Breast epithelium (tissue), 4 donors: ENCODE data around the gene PDLIM1. TPM values are rescaled to one million over a fixed set of nuclear protein-coding genes. Genes with fewer than 3 reads are reported as not detected.
"Not testable (repeated sequence)": the region's sequence is repeated elsewhere in the genome, so short reads cannot be mapped to it uniquely, and the experiment has no call there.

ENCODE experiments used
- DNase-seq, 2 donors: peaks; one replicate each; pipeline ENCODE4 v3.0.0-alpha.2; 2019; ENCODE audit warnings: low spot score in 2 of 2
- H3K27ac ChIP-seq, 2 donors: fragments of 200-600 bp; sonication (generic) in 1 of 2; one replicate each; pipeline ENCODE4 v1.5.1; 2016 to 2019; ENCODE audit warnings: mild to moderate bottlenecking in 1 of 2
- H3K27me3 ChIP-seq, 2 donors: fragments of 200-600 bp; sonication (generic) in 1 of 2; one replicate each; pipeline versions ENCODE4 v1.5.1 to v1.6.0; 2017 to 2019; ENCODE audit warnings: control low read depth in 1 of 2, mild to moderate bottlenecking in 1 of 2
- H3K36me3 ChIP-seq: fragments of 200-600 bp; one replicate; pipeline ENCODE4 v1.5.1; 2019
- H3K4me1 ChIP-seq, 2 donors: fragments of 200-600 bp; sonication (generic); one replicate each; pipeline ENCODE4 v1.5.1; 2016 to 2019; ENCODE audit warnings: control low read depth in 1 of 2
- H3K4me3 ChIP-seq, 3 donors: fragments of 200-600 bp; sonication (generic); 1 replicate in 2 of 3; 2 replicates in 1 of 3; pipeline ENCODE4 v1.5.1; 2016 to 2019; ENCODE audit warnings: mild to moderate bottlenecking in 3 of 3, moderate library complexity in 2 of 3
- H3K9me3 ChIP-seq, 2 donors: fragments of 200-600 bp; sonication (generic) in 1 of 2; one replicate each; pipeline ENCODE4 v1.5.1; 2016 to 2019; ENCODE audit warnings: control low read depth in 1 of 2
- POLR2A ChIP-seq: fragments of 450-650 bp; IDR thresholded peaks from one replicate; pipeline ENCODE4 v1.6.1; 2016; ENCODE audit warnings: antibody characterized with exemption, mild to moderate bottlenecking, moderate library complexity
- POLR2AphosphoS5 ChIP-seq, 3 donors: sonication (generic); formaldehyde crosslinking; IDR thresholded peaks; one replicate each; pipeline ENCODE4 v1.6.1; 2017; ENCODE audit warnings: antibody characterized with exemption in 3 of 3
- intact Hi-C: fragments of 100-400 bp; cut with DNase I; formaldehyde crosslinking; loops from one replicate; pipeline ENCODE4 v1.15.1; 2023; ENCODE audit warnings: low total_unique reads
- total RNA-seq, 3 donors: library from RNA; depleted of rRNA; stranded (reverse); fragments of >200 nt; gene quantifications; one replicate each; pipeline ENCODE4 v1.1.0, GENCODE V29; 2016
- TF ChIP-seq, protein P1 (sequence below), 3 donors: fragments of 450-650 bp; IDR thresholded peaks; one replicate each; pipeline ENCODE4 v1.5.1; 2016 to 2017; ENCODE audit warnings: antibody characterized with exemption in 3 of 3, mild to moderate bottlenecking in 3 of 3, moderate library complexity in 3 of 3

PDLIM1 gene
- total RNA-seq, 3 donors from 2014 or later = 80.8 to 143 (median 87.7) TPM

GRCh38 chr10:95211606-95212279 lies 79.1 kb downstream of the PDLIM1 start:
- TF ChIP-seq POLR2A (no peak), POLR2AphosphoS5 (IDR thresholded peaks at IDR 0.05) (no peak)
- TF ChIP-seq, protein P1, sequence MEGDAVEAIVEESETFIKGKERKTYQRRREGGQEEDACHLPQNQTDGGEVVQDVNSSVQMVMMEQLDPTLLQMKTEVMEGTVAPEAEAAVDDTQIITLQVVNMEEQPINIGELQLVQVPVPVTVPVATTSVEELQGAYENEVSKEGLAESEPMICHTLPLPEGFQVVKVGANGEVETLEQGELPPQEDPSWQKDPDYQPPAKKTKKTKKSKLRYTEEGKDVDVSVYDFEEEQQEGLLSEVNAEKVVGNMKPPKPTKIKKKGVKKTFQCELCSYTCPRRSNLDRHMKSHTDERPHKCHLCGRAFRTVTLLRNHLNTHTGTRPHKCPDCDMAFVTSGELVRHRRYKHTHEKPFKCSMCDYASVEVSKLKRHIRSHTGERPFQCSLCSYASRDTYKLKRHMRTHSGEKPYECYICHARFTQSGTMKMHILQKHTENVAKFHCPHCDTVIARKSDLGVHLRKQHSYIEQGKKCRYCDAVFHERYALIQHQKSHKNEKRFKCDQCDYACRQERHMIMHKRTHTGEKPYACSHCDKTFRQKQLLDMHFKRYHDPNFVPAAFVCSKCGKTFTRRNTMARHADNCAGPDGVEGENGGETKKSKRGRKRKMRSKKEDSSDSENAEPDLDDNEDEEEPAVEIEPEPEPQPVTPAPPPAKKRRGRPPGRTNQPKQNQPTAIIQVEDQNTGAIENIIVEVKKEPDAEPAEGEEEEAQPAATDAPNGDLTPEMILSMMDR (IDR thresholded peaks at IDR 0.05) = no peak
- no peak overlapping the region for H3K27ac ChIP-seq
- no peak for DNase-seq
- no peak overlapping the region for H3K4me3 ChIP-seq
- no peaks in the 10 kb centered on the region for H3K4me1 ChIP-seq
- intact Hi-C loops = no loop called here
- H3K9me3 ChIP-seq = no peaks in the 10 kb centered on the region
- no peaks in the 10 kb centered on the region for H3K36me3 ChIP-seq
- no peaks in the 10 kb centered on the region for H3K27me3 ChIP-seq

DNA sequence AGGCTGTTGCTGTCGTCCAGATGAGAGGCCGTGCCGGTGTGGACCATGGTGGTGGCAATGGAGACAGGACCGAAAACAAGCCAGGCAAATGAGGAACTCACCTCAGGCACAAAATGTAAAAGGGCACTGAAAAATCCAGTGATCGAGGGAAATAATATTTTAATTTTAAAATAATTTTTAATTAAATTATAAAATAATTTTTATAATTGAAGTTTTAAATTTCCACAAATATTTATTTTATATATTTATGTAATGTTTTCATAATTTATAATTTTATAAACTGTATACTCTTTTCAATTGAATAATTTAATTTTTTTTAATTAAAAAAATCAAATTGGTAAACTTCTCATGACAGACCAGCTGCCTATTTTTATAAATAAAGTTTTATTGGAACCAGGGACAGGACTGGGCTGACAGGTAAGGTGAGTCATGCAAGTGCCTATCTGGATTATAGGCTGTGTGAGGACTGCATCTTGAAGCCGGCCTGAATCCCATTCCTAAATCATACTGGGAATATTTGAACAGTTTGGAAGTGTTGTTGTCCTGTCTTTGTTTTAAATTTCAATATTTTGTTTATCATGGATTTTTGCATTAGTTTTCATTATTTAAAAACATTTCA lies 81.2 kb downstream of the PDLIM1 start:
- no peak for TF ChIP-seq POLR2AphosphoS5 (IDR thresholded peaks at IDR 0.05)
- TF ChIP-seq, protein P1 (IDR thresholded peaks at IDR 0.05) = no peak
- no peak for TF ChIP-seq POLR2A
- intact Hi-C loops = no loop called here
- no peak overlapping the region for H3K4me3 ChIP-seq

GRCh38 chr10:95208702-95209391 lies 82.0 kb downstream of the PDLIM1 start:
- intact Hi-C loops = no loop called here
- Histone ChIP-seq H3K27ac (no peak overlapping the region), H3K4me3 (no peak overlapping the region), H3K4me1 (no peaks in the 10 kb centered on the region), H3K27me3 (no peaks in the 10 kb centered on the region), H3K9me3 (no peaks in the 10 kb centered on the region), H3K36me3 (no peaks in the 10 kb centered on the region)
- DNase-seq = no peak
- no peak for TF ChIP-seq POLR2AphosphoS5 (IDR thresholded peaks at IDR 0.05)
- TF ChIP-seq POLR2A = no peak
- TF ChIP-seq, protein P1 (IDR thresholded peaks at IDR 0.05) = no peak

More for the DNA sequence above, 81.2 kb downstream of the PDLIM1 start:
- H3K4me1 ChIP-seq = no peaks in the 10 kb centered on the region
- no peaks in the 10 kb centered on the region for H3K27me3 ChIP-seq
- no peaks in the 10 kb centered on the region for H3K36me3 ChIP-seq
- no peak for DNase-seq
- no peaks in the 10 kb centered on the region for H3K9me3 ChIP-seq
- no peak overlapping the region for H3K27ac ChIP-seq

DNA sequence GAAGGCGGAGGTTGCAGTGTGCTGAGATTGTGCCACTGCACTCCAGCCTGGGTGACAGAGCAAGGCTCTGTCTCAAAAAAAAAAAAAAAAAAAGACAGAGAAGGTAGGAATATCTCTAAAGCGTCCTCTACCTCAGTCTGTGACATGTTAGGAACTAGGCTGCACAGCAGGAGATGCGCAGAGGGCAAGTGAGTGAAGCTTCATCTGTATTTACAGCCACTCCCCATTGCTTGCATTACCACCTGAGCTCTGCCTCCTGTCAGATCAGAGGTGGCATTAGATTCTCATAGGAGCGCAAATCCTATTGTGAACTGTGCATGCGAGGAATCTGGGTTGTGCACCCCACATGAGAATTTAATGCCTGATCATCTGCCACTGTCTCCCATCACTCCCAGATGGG lies 87.9 kb downstream of the PDLIM1 start:
- H3K27me3 ChIP-seq, intact Hi-C loops, H3K9me3 ChIP-seq, H3K4me3 ChIP-seq, DNase-seq, H3K36me3 ChIP-seq, H3K27ac ChIP-seq, H3K4me1 ChIP-seq: not testable (repeated sequence)

GRCh38 chr10:95201736-95202135 lies 89.1 kb downstream of the PDLIM1 start:
- intact Hi-C loops = no loop called here
- H3K27ac ChIP-seq = no peak overlapping the region
- no peak for TF ChIP-seq POLR2AphosphoS5 (IDR thresholded peaks at IDR 0.05)
- TF ChIP-seq POLR2A = no peak
- TF ChIP-seq, protein P1 (IDR thresholded peaks at IDR 0.05) = no peak
- H3K27me3 ChIP-seq = no peaks in the 10 kb centered on the region
- no peaks in the 10 kb centered on the region for H3K4me1 ChIP-seq
- H3K9me3 ChIP-seq = no peaks in the 10 kb centered on the region
- no peak overlapping the region for H3K4me3 ChIP-seq
- no peak for DNase-seq
- no peaks in the 10 kb centered on the region for H3K36me3 ChIP-seq
